VCaP (cell line): ENCODE measurements around the gene PMEPA1.

ENCODE experiments used
- H3K27ac ChIP-seq: fragments of 450-650 bp; 2 replicates; pipeline ENCODE4 v1.5.1; 2017
- TF ChIP-seq, protein P1 (sequence below): fragments of 450-650 bp; conservative IDR thresholded peaks from 2 replicates; pipeline ENCODE4 v1.5.1; 2017; ENCODE audit warnings: mild to moderate bottlenecking, moderate library complexity

PMEPA1 gene

DNA sequence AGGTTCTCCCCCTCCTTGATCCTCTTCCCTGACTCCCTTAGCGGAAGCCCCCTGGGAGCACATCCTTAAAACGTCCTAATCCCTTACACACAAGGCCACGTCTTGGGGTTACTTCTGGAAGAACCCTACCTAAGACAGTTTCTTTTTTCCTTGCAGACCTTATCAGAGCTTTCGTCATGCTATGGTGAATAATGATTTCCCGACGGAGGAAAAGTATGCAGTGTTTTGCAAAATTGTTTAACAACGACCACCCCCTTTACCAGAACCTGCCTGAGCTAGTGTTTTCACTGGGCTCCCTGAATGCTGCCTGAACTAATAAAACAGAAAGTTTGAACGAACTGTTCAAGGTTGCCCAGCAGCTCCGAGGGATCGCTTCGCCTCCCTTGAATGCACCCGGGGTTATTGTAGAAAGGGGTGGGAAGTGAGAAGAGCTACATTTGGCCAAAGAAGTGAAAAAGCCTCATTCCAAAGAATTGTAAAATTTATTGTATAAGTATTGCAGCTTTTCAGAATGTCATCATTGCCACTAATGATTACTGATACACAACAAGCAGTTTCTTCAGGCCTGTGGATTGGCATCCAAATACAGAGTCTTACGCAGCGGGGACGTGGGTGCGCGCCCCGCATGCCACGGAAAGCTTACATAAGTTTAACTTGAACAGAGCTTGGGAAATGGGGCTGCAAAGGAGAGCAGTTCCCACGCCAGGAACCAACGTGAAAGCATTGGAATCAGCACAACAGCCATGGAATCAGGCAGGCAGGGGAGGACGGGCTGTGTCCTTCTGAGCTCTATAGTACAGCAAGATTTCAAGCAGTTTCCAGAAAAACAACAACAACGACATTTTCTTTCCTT lies 61.7 kb downstream of the PMEPA1 start:
- H3K27ac ChIP-seq, result peak overlapping the region; percentile 31; the same call in 1 of the 2 replicates
- TF ChIP-seq, protein P1, sequence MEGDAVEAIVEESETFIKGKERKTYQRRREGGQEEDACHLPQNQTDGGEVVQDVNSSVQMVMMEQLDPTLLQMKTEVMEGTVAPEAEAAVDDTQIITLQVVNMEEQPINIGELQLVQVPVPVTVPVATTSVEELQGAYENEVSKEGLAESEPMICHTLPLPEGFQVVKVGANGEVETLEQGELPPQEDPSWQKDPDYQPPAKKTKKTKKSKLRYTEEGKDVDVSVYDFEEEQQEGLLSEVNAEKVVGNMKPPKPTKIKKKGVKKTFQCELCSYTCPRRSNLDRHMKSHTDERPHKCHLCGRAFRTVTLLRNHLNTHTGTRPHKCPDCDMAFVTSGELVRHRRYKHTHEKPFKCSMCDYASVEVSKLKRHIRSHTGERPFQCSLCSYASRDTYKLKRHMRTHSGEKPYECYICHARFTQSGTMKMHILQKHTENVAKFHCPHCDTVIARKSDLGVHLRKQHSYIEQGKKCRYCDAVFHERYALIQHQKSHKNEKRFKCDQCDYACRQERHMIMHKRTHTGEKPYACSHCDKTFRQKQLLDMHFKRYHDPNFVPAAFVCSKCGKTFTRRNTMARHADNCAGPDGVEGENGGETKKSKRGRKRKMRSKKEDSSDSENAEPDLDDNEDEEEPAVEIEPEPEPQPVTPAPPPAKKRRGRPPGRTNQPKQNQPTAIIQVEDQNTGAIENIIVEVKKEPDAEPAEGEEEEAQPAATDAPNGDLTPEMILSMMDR, result no peak

DNA sequence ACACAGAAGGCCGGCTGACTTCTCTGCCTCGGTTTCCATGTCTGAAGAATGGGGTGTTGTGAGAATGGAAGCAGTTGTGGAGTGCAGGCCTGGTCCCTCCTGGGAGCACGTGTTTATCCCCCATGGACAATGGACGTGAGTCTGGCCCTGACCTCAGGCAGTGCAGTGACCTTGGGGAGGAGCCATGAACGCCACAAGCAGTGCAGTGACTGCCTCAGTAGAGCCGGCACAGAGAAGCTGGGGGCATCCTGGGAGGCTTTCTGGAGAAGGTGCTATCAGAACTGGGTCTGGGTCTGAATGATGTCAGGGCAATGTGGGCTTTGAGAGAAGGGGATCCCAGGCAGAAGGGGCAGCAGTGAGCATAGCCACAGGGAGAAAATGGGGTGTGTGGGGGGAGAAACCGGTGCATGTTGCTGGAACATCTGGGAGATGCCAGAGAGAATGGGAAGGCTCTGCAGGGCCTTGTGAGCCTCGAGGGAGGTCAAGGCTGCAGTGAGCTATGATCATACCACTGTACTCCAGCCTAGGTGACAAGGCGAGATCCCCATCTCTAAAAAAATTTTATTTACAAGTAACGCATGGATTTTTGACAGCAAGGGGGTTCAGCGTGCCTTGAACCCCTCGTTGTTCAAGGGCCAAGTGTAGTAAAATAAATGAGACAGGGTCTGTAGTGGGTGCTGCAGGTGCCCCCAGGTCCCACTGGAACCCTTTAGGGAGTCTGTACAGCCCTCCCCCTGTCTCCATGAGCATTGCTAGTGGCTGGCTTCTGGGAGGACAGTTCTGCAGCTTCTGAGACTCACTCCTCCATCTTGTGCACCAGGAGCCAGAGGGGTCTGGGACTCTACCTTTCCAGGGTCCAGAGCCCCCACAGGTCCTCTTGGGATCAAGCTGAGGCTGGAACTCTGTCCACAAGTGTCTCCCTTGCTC lies 62.5 kb downstream of the PMEPA1 start:
- TF ChIP-seq, protein P1, result no peak
- peak overlapping the region; percentile 9; the same call in 1 of the 2 replicates for H3K27ac ChIP-seq

DNA sequence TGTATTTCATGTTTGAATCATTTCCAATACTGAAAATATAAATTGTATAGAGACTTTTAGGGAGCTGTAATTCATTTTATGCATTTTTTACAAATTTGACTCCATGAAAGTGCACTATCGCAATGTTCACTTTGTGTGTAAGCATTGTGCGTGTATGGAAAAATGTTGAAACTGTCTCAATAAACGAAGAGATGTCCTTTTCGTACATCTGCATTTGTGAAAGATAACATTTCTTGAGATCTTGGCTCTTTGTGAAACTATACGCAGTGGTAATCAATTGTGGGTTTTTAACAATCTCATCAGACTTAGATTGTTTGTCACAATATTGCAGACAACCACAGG lies 70.9 kb downstream of the PMEPA1 start:
- TF ChIP-seq, protein P1, result no peak

DNA sequence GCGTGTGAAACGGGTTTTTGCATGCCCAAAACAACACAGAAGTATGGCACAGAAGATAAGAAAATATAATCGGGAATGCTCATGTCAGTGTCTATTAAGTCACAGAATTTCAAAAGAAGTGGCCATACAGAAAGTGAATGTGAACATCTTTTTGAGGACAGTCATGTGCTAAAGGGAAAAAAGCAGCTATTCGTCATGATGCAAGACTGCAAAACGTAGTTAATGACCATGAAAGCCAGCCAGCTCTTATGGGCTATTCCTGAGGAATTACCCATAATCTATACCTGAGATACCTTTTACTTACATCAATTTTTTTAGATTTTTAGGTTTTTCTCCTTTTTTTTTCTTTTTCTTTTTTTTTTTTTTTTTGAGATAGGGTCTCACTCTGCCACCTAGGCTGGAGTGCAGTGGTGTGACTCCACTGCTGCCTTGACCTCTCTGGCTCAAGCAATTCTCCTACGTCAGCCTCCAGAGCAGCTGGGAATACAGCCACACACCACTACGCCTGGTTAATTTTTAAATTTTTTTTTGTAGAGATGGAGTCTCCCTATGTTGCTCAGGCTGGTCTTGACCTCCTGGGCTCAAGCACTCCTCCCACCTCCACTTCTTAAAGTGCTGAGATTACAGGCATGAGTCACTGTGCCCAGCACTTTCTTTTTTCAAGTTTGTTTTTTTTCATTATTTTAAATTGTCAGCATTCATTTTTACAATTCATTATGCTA lies 71.5 kb downstream of the PMEPA1 start:
- TF ChIP-seq, protein P1, result no peak
- H3K27ac ChIP-seq, result no peak overlapping the region

More for the DNA sequence above, 70.9 kb downstream of the PMEPA1 start:
- H3K27ac ChIP-seq, result no peak overlapping the region

DNA sequence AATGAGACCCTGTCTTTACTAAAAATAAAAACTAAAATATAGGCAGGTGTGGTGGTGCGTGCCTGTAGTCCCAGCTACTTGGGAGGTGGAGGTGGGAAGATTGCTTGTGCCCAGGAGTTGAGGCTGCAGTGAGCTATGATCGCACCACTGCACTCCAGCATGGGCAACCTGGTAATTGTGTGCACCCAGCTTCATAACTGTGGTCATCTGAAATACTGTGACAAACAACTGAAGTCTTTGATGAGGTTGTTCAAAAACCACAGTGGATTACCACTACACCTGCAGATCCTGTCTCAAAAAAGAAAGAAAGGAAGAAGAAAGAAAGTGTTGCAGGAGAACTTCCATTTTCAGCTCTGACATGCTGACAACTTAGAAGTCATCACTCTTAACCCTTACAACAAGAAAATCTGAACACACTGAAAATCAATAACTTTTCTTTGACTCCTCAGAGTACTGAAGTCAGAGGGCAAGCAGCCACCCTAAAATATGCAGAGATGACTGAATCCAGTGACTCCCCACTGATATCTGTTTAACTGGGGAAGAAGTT lies 75.8 kb downstream of the PMEPA1 start:
- no peak overlapping the region for H3K27ac ChIP-seq
- TF ChIP-seq, protein P1, result no peak

DNA sequence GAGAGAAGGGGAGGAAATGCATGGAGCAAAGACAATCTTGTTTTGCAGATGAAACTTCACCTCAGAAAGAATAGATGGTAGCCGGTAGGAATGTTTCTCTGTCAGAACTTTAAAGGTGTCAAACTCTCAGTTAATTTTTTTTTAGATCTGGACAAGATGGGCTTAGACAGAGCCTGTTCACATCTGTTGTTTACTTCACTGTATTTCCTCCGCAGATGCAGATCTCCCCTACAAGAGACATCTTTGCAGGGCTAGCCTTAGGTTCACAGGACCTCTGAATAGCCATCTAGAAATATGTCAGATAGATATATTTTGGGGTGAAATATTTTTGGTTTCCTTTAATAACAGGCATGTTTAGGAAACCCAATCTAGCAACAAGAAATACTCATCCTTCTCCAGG lies 77.5 kb downstream of the PMEPA1 start:
- TF ChIP-seq, protein P1, result no peak
- no peak overlapping the region for H3K27ac ChIP-seq
